Parathyroid adenoma (tissue), 2 donors: ENCODE measurements around the gene PELI1.
"Not testable (repeated sequence)": the region's sequence is repeated elsewhere in the genome, so short reads cannot be mapped to it uniquely, and the experiment has no call there.

Source experiments
- H2AFZ ChIP-seq: fragments of 300-600 bp; sonication (generic); one replicate; pipeline ENCODE4 v1.7.0; 2017; ENCODE audit warnings: antibody characterized with exemption, mild to moderate bottlenecking
- H3K27ac ChIP-seq: fragments of 300-600 bp; sonication (generic); one replicate; pipeline ENCODE4 v1.7.0; 2017
- H3K27me3 ChIP-seq: fragments of 300-600 bp; sonication (generic); one replicate; pipeline ENCODE4 v1.7.0; 2017; ENCODE audit warnings: low read length; ENCODE audit not compliant: control insufficient read depth, insufficient read depth
- H3K36me3 ChIP-seq: fragments of 300-600 bp; sonication (generic); one replicate; pipeline ENCODE4 v1.7.0; 2017; ENCODE audit warnings: low read length; ENCODE audit not compliant: control insufficient read depth, insufficient read depth
- H3K4me1 ChIP-seq: fragments of 300-600 bp; sonication (generic); one replicate; pipeline ENCODE4 v1.7.0; 2017; ENCODE audit warnings: control low read depth
- H3K4me2 ChIP-seq: fragments of 300-600 bp; sonication (generic); one replicate; pipeline ENCODE4 v1.7.0; 2017; ENCODE audit warnings: low read length
- H3K4me3 ChIP-seq: fragments of 300-600 bp; sonication (generic); one replicate; pipeline ENCODE4 v1.7.0; 2017; ENCODE audit warnings: low read depth, low read length
- H3K79me2 ChIP-seq: fragments of 300-600 bp; sonication (generic); one replicate; pipeline ENCODE4 v1.7.0; 2017; ENCODE audit warnings: control low read depth
- H3K9ac ChIP-seq: fragments of 300-600 bp; sonication (generic); one replicate; pipeline ENCODE4 v1.7.0; 2017; ENCODE audit warnings: mild to moderate bottlenecking
- H3K9me3 ChIP-seq: fragments of 300-600 bp; sonication (generic); one replicate; pipeline ENCODE4 v1.7.0; 2017; ENCODE audit warnings: low read length; ENCODE audit not compliant: control insufficient read depth
- TF ChIP-seq, protein P1 (sequence below): fragments of 300-600 bp; sonication (generic); IDR thresholded peaks from one replicate; pipeline ENCODE4 v1.7.0; 2017; ENCODE audit warnings: antibody characterized with exemption, mild to moderate bottlenecking
- donor health status: primary hyperparathyroidism.

Gene PELI1

DNA sequence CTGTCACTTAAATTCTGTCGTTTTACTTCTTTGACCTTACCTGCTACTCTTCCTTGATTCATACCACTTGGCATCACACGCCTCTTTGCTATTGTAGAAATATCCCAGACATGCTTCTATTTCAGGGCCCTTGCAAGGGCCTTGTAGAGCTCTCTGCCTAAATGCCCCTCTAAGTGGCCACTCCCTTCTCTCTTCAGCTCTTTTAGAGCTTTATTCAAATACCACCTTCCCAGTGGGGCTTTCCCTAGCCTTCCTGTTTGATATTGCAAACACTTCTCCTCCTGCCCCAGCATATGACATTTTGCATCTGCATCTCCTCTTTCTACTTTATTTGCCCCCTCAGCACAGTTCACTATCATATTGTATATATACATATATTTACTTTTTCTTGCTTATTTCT lies 54.0 kb downstream of the PELI1 start:
- TF ChIP-seq, protein P1, sequence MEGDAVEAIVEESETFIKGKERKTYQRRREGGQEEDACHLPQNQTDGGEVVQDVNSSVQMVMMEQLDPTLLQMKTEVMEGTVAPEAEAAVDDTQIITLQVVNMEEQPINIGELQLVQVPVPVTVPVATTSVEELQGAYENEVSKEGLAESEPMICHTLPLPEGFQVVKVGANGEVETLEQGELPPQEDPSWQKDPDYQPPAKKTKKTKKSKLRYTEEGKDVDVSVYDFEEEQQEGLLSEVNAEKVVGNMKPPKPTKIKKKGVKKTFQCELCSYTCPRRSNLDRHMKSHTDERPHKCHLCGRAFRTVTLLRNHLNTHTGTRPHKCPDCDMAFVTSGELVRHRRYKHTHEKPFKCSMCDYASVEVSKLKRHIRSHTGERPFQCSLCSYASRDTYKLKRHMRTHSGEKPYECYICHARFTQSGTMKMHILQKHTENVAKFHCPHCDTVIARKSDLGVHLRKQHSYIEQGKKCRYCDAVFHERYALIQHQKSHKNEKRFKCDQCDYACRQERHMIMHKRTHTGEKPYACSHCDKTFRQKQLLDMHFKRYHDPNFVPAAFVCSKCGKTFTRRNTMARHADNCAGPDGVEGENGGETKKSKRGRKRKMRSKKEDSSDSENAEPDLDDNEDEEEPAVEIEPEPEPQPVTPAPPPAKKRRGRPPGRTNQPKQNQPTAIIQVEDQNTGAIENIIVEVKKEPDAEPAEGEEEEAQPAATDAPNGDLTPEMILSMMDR: no peak
- Histone ChIP-seq H3K27me3 (no peaks in the 10 kb centered on the region), H3K4me2 (no peak overlapping the region), H2AFZ (no peak overlapping the region), H3K36me3 (no peaks in the 10 kb centered on the region), H3K4me1 (no peaks in the 10 kb centered on the region), H3K79me2 (no peaks in the 10 kb centered on the region), H3K27ac (no peak overlapping the region), H3K4me3 (no peak overlapping the region), H3K9ac (no peak overlapping the region), H3K9me3 (no peaks in the 10 kb centered on the region)

DNA sequence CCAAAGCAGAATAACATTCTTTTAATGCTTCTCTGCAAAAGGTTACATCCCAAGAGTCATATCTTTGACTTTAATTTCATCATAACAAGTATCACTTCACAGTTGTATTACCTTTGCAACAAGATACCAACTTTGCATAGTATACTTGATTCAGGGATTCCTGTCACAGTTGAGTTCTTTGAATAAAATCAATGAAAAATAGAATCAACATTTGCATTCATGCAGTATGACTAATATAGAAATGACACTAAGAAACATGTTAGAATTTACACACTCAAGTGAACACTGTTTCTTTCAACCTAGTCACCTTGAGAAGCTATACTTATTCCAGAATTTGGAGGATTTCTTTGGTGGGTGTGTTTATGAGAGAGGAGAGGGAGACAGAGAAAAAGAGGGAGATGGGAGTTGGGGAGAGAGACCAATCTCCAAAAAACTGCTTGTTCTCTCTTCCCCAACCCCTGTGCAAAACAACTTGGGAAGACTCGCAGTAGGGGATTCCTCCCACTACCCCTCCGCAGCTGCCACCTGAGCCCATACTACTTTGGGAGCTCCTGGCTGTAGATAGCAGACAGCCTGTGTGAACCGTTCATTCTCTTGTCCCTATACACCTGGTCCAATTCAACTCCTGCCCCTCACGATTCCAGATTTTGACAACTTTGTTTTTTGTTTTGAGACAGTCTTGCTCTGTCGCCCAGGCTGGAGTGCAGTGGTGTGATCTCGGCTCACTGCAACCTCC lies 57.7 kb downstream of the PELI1 start:
- no peaks in the 10 kb centered on the region for H3K79me2 ChIP-seq
- H3K27ac ChIP-seq: no peak overlapping the region
- TF ChIP-seq, protein P1: no peak
- H3K36me3 ChIP-seq: no peaks in the 10 kb centered on the region
- H3K4me2 ChIP-seq: no peak overlapping the region
- no peaks in the 10 kb centered on the region for H3K9me3 ChIP-seq
- no peak overlapping the region for H3K9ac ChIP-seq
- H2AFZ ChIP-seq: no peak overlapping the region
- H3K4me1 ChIP-seq: peaks cover 8% of the 10 kb centered on the region
- H3K4me3 ChIP-seq: no peak overlapping the region
- H3K27me3 ChIP-seq: no peaks in the 10 kb centered on the region

DNA sequence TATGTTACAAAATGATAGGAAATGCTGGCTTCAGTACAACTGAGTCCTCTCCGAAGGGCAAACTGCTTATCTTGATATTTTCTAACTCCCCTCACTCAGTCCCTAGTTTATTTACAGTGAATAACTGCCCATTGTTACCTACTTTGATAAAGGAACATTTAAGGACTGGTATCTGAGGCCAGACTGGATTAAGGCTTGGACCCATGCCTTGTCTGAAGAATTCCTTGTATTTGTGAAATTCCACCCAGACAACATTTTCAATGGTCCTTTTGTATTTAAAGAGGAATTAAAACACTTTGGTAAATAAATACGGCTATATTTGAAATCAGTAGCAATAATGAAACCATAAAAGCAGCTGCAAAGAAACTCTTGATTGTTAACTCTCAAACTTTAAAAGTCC lies 58.3 kb downstream of the PELI1 start:
- no peak overlapping the region for H3K27ac ChIP-seq
- TF ChIP-seq, protein P1: no peak
- no peaks in the 10 kb centered on the region for H3K79me2 ChIP-seq
- H3K36me3 ChIP-seq: no peaks in the 10 kb centered on the region
- H3K9ac ChIP-seq: no peak overlapping the region
- no peak overlapping the region for H2AFZ ChIP-seq
- no peak overlapping the region for H3K4me2 ChIP-seq
- H3K27me3 ChIP-seq: no peaks in the 10 kb centered on the region
- H3K4me3 ChIP-seq: no peak overlapping the region
- H3K4me1 ChIP-seq: peaks cover 8% of the 10 kb centered on the region
- H3K9me3 ChIP-seq: no peaks in the 10 kb centered on the region

DNA sequence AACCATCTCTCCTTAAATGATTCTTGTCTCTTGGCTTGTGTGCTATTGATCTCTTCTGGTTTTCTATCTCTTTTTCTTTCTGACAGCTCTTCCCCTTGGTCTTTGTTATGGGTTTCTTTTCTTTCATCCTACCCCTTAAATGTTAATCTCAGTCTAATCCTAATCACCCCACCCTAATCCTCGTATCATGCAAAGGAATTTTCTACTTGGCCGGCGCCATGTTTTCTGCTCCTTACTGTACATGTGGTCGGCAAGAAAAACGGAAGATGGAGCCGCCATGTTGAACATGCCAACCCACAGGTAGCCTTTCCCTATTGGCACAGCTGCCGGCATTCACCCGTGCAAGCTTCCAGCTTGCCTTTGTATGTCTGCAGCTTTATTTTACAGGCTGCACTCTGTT lies 63.2 kb downstream of the PELI1 start:
- Histone ChIP-seq H3K36me3 (no peaks in the 10 kb centered on the region), H3K79me2 (no peaks in the 10 kb centered on the region), H3K4me2 (no peak overlapping the region), H3K9ac (no peak overlapping the region), H3K27me3 (no peaks in the 10 kb centered on the region), H3K4me1 (peaks cover 8% of the 10 kb centered on the region), H3K27ac (no peak overlapping the region), H2AFZ (no peak overlapping the region), H3K9me3 (no peaks in the 10 kb centered on the region), H3K4me3 (no peak overlapping the region)
- TF ChIP-seq, protein P1: no peak

DNA sequence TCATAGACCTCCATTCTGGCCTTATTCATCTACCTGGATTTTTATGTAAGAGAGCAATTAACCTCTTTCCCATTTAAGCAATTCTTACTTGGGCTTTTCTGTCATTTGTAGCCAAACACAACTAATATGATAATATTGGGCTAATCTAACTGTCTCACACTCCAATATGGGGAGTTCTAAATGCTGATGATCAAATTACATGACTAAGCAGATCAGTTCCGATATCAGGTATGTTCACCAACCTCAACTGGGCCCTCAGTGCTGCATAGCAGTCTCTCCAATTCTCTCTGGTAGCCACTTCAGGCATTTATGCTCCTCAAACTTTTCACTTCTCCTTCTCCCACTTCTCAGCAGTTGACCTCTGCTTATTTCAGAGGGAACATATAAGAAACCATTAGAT lies 64.0 kb downstream of the PELI1 start:
- H3K36me3 ChIP-seq: no peaks in the 10 kb centered on the region

DNA sequence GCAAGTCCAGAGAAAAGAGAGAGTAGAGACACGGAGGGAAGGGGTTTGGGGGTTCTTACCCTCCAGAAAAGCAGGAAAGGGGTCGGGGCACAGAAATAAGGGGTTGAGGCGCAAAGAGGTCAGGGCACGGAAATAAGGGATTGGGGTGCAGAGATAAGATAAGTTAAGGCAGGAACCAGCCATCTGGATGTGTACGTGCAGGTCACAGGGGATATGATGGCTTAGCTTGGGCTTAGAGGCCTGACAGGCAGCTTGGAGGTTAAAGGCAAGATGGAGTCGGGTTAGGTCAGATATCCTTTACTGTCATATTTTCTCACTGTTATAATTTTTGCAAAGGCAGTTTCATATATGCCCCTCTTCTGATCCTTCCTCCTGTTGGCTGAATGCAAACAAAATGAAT lies 64.5 kb downstream of the PELI1 start:
- not testable (repeated sequence) for H2AFZ ChIP-seq, H3K4me2 ChIP-seq, H3K9me3 ChIP-seq, H3K4me1 ChIP-seq, H3K27ac ChIP-seq, H3K4me3 ChIP-seq, H3K79me2 ChIP-seq, H3K9ac ChIP-seq, H3K27me3 ChIP-seq, H3K36me3 ChIP-seq

More for the DNA sequence above, 64.0 kb downstream of the PELI1 start:
- no peaks in the 10 kb centered on the region for H3K79me2 ChIP-seq
- TF ChIP-seq, protein P1: no peak
- H3K4me3 ChIP-seq: no peak overlapping the region
- no peak overlapping the region for H3K4me2 ChIP-seq
- no peak overlapping the region for H2AFZ ChIP-seq
- peaks cover 8% of the 10 kb centered on the region for H3K4me1 ChIP-seq
- H3K27me3 ChIP-seq: no peaks in the 10 kb centered on the region
- no peaks in the 10 kb centered on the region for H3K9me3 ChIP-seq
- H3K27ac ChIP-seq: no peak overlapping the region
- no peak overlapping the region for H3K9ac ChIP-seq

DNA sequence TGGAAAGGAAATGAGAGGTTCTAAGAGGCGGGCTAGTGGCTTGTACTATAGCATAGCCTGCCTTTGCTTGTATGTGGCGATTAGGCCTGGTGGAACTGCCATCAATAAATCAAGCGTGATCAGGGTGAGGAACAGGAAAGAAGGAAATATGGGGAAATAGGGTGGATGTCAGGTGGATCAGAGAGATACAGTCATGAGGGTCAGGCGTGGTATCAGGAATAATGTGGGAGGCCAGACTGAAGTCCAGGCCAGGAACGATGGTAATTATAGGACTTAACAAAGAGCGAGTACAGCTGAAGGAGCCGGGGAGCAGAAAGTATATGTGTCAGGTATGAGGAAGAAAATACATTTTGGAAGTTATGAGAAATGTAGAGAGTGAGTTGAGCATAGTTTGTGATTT lies 67.4 kb downstream of the PELI1 start:
- not testable (repeated sequence) for H3K27ac ChIP-seq

More for the DNA sequence above, 67.4 kb downstream of the PELI1 start:
- H3K27me3 ChIP-seq, H3K36me3 ChIP-seq, H2AFZ ChIP-seq, H3K79me2 ChIP-seq, H3K4me3 ChIP-seq, H3K4me2 ChIP-seq, H3K9me3 ChIP-seq, H3K9ac ChIP-seq, H3K4me1 ChIP-seq: not testable (repeated sequence)
